Astrocyte of the hippocampus (primary cell): Measurements from ENCODE around the gene FCHO2.
A peak's percentile ranks its signal among the peaks of the same experiment; 100 is the strongest.

Experiments used
- DNase-seq: peaks from one replicate; pipeline ENCODE4 v3.0.0; 2011; ENCODE audit warnings: low read depth, low spot score

Gene FCHO2

GRCh38 chr5:73030531-73030930 lies 74.7 kb downstream of the FCHO2 start:
- DNase-seq: peak; percentile 14

- peak; percentile 90 for DNase-seq
Observed at GRCh38 chr5:73030995-73031394, 75.2 kb downstream of the FCHO2 start.

GRCh38 chr5:73031839-73032238 lies 76.0 kb downstream of the FCHO2 start:
- DNase-seq: peak; percentile 77

- peak; percentile 3 for DNase-seq
Observed at GRCh38 chr5:73032635-73033034, 76.8 kb downstream of the FCHO2 start.

GRCh38 chr5:73037545-73037944 lies 81.7 kb downstream of the FCHO2 start:
- no peak for DNase-seq

- peak; percentile 25 for DNase-seq
Observed at GRCh38 chr5:73039082-73039481, 83.2 kb downstream of the FCHO2 start.

- DNase-seq: no peak
Observed at GRCh38 chr5:73042993-73043392, 87.2 kb downstream of the FCHO2 start.

GRCh38 chr5:73044546-73044945 lies 88.7 kb downstream of the FCHO2 start:
- DNase-seq: no peak

- DNase-seq: no peak
Observed at GRCh38 chr5:73045623-73046022, 89.8 kb downstream of the FCHO2 start.

- DNase-seq: peak; percentile 13
Observed at GRCh38 chr5:73061593-73061992, 105.8 kb downstream of the FCHO2 start.

GRCh38 chr5:73066466-73066865 lies 110.6 kb downstream of the FCHO2 start:
- DNase-seq: peak; percentile 32

GRCh38 chr5:73067213-73067612 lies 111.4 kb downstream of the FCHO2 start:
- peak; percentile 5 for DNase-seq

- no peak for DNase-seq
Observed at GRCh38 chr5:73081093-73081492, 125.3 kb downstream of the FCHO2 start.

- DNase-seq: no peak
Observed at GRCh38 chr5:73088026-73088425, 132.2 kb downstream of the FCHO2 start.

- peak; percentile 68 for DNase-seq
Observed at GRCh38 chr5:73093943-73094342, 138.1 kb downstream of the FCHO2 start.

GRCh38 chr5:73094415-73094814 lies 138.6 kb downstream of the FCHO2 start:
- no peak for DNase-seq

GRCh38 chr5:73095564-73096238 lies 139.9 kb downstream of the FCHO2 start:
- DNase-seq: no peak

GRCh38 chr5:73096239-73096575 lies 140.4 kb downstream of the FCHO2 start:
- DNase-seq: no peak

- DNase-seq: no peak
Observed at GRCh38 chr5:73097740-73098139, 141.9 kb downstream of the FCHO2 start.

GRCh38 chr5:73100109-73100508 lies 144.3 kb downstream of the FCHO2 start:
- DNase-seq: no peak

- DNase-seq: no peak
Observed at GRCh38 chr5:73103870-73104299, 148.0 kb downstream of the FCHO2 start.

- DNase-seq: no peak
Observed at GRCh38 chr5:73104326-73104725, 148.5 kb downstream of the FCHO2 start.

- DNase-seq: no peak
Observed at GRCh38 chr5:73106335-73106734, 150.5 kb downstream of the FCHO2 start.

- DNase-seq: no peak
Observed at GRCh38 chr5:73110190-73110589, 154.3 kb downstream of the FCHO2 start.
